Kidney capillary endothelial cell (primary cell): ENCODE results near the gene PCDH1.

ENCODE experiments used
- DNase-seq: peaks from one replicate; pipeline ENCODE4 v3.0.0-alpha.2; 2018; ENCODE audit warnings: low spot score

PCDH1 gene

GRCh38 chr5:141808857-141809256, 69.4 kb downstream of the PCDH1 start:
- no peak for DNase-seq

DNA sequence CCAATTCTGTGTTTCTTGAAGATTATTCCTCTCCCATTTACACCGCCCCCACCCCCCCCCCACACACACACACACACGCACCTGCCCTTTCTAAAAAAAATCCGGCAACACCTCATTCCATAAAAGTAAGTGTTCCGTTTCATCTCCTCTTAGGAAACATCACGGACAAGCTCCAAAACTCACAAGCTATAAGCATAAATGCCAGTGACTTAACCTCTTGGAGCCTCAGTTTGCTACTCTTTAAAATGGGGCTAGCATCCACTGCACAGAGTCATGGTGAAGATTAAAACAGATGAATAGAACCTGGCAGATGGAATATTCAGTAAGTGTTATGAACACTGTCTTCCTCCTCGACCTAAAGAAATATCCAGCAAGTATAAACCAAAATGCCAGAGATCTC, 70.5 kb downstream of the PCDH1 start:
- DNase-seq, result no peak

DNA sequence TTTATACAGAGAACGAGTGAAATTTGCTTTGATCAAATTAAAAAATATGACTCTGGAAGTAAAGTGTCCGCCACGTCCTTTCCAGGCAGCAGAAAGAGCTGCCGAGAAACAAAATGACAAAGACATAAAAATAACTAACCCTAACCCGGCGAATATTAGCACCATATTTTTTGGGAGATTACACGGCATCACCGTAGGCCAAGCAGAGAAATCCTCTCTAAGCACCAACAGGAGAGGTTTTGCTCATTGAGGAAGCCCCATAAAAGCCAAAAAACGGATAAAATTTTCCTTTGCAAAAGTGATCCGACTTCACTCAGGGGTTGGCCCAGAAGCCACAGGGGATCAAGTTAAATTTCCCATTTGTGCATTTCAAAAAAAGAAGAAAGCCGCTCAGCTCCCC, 70.9 kb downstream of the PCDH1 start:
- no peak for DNase-seq

DNA sequence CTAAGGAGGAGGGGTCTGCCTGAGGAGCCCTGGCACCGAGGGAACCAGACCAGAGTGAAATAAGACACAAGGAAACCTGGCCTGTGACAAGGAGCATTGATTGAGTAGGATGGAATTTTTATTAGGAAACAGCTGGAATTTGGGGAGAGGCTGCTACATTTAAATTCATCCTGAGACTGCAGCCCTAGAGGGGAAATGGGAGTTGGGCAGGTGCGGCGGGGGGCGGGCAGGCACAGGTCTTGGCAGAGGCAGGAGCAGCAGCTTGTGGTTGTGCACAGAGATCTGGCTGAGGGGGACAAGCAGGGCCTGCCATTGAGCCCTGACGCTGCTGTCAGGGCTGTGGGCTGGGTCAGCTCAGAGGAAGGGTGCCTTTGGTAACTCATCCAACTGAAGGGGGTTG, 71.6 kb downstream of the PCDH1 start:
- DNase-seq, result no peak

DNA sequence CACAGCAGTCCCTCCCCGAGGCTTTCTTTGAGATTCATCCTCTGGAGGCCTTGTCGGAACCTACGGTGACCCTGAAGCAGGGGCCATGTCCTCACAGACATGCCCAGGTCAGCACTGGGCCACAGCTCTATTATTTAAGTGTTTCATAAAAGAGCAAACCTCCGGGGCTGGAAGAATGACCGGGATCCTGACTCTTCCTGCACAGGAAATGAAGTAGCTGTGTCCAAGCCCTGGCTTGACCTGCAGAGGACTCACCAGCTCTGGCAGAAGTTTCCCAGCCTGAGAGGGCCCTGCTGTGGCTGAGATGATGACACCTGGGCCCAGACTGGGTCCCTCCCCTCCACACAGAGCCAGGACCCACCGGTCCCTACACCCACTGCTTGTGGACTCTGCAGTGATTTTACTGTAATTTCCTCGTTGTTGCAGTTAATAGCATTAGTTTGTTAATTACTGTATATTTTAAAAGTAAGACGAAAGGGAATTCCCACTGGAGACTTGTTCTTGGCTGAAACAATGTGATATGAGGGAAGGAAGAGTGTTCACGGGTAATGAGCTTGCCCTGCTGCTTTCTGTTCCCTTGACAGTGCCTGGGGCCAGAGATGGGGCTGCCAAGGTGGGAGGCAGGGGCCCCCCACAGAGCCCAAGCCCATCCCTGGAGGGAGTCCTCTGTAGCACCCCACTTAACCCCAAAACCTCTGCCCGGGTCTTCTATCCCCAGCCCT, 72.2 kb downstream of the PCDH1 start:
- peak; percentile 93 for DNase-seq

- no peak for DNase-seq
These were observed 73.7 kb downstream of the PCDH1 start for GRCh38 chr5:141804475-141804874.
